Breast epithelium (tissue), 4 donors: ENCODE measurements around the gene ADCY2. TPM values are rescaled to one million over a fixed set of nuclear protein-coding genes. Genes with fewer than 3 reads are reported as not detected.

ENCODE experiments used
- DNase-seq, 2 donors: peaks; one replicate each; pipeline ENCODE4 v3.0.0-alpha.2; 2019; ENCODE audit warnings: low spot score in 2 of 2
- H3K27ac ChIP-seq, 2 donors: fragments of 200-600 bp; sonication (generic) in 1 of 2; one replicate each; pipeline ENCODE4 v1.5.1; 2016 to 2019; ENCODE audit warnings: mild to moderate bottlenecking in 1 of 2
- H3K27me3 ChIP-seq, 2 donors: fragments of 200-600 bp; sonication (generic) in 1 of 2; one replicate each; pipeline versions ENCODE4 v1.5.1 to v1.6.0; 2017 to 2019; ENCODE audit warnings: control low read depth in 1 of 2, mild to moderate bottlenecking in 1 of 2
- H3K36me3 ChIP-seq: fragments of 200-600 bp; one replicate; pipeline ENCODE4 v1.5.1; 2019
- H3K4me1 ChIP-seq, 2 donors: fragments of 200-600 bp; sonication (generic); one replicate each; pipeline ENCODE4 v1.5.1; 2016 to 2019; ENCODE audit warnings: control low read depth in 1 of 2
- H3K4me3 ChIP-seq, 3 donors: fragments of 200-600 bp; sonication (generic); 1 replicate in 2 of 3; 2 replicates in 1 of 3; pipeline ENCODE4 v1.5.1; 2016 to 2019; ENCODE audit warnings: mild to moderate bottlenecking in 3 of 3, moderate library complexity in 2 of 3
- H3K9me3 ChIP-seq, 2 donors: fragments of 200-600 bp; sonication (generic) in 1 of 2; one replicate each; pipeline ENCODE4 v1.5.1; 2016 to 2019; ENCODE audit warnings: control low read depth in 1 of 2
- POLR2A ChIP-seq: fragments of 450-650 bp; IDR thresholded peaks from one replicate; pipeline ENCODE4 v1.6.1; 2016; ENCODE audit warnings: antibody characterized with exemption, mild to moderate bottlenecking, moderate library complexity
- POLR2AphosphoS5 ChIP-seq, 3 donors: sonication (generic); formaldehyde crosslinking; IDR thresholded peaks; one replicate each; pipeline ENCODE4 v1.6.1; 2017; ENCODE audit warnings: antibody characterized with exemption in 3 of 3
- intact Hi-C: fragments of 100-400 bp; cut with DNase I; formaldehyde crosslinking; loops from one replicate; pipeline ENCODE4 v1.15.1; 2023; ENCODE audit warnings: low total_unique reads
- total RNA-seq, 3 donors: library from RNA; depleted of rRNA; stranded (reverse); fragments of >200 nt; gene quantifications; one replicate each; pipeline ENCODE4 v1.1.0, GENCODE V29; 2016
- TF ChIP-seq, protein P1 (sequence below), 3 donors: fragments of 450-650 bp; IDR thresholded peaks; one replicate each; pipeline ENCODE4 v1.5.1; 2016 to 2017; ENCODE audit warnings: antibody characterized with exemption in 3 of 3, mild to moderate bottlenecking in 3 of 3, moderate library complexity in 3 of 3

ADCY2 gene
- total RNA-seq, 3 donors from 2014 or later: 3.8 to 30.1 (median 4.9) TPM

DNA sequence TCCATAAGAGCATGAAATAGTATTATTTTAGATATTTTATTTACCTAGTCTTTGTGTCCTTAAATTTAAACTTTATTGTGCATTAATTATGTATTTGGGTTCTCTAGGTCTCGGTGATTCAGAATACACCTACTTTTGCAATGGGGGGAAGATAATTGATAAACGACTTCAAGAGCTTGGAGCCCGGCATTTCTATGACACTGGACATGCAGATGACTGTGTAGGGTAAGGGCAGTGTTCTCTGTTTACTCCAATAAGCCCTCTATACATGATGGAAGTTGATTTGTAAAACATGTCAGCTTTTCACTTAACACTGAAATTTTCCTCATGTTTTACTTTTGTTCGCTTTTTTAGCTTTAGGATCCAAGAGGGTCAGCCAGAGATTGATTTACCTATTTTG, 479.2 kb downstream of the ADCY2 start:
- Histone ChIP-seq H3K4me1 (no peaks in the 10 kb centered on the region), H3K9me3 (no peaks in the 10 kb centered on the region), H3K36me3 (no peaks in the 10 kb centered on the region), H3K27ac (no peak overlapping the region), H3K4me3 (no peak overlapping the region), H3K27me3 (no peaks in the 10 kb centered on the region)
- DNase-seq: no peak
- TF ChIP-seq, protein P1, sequence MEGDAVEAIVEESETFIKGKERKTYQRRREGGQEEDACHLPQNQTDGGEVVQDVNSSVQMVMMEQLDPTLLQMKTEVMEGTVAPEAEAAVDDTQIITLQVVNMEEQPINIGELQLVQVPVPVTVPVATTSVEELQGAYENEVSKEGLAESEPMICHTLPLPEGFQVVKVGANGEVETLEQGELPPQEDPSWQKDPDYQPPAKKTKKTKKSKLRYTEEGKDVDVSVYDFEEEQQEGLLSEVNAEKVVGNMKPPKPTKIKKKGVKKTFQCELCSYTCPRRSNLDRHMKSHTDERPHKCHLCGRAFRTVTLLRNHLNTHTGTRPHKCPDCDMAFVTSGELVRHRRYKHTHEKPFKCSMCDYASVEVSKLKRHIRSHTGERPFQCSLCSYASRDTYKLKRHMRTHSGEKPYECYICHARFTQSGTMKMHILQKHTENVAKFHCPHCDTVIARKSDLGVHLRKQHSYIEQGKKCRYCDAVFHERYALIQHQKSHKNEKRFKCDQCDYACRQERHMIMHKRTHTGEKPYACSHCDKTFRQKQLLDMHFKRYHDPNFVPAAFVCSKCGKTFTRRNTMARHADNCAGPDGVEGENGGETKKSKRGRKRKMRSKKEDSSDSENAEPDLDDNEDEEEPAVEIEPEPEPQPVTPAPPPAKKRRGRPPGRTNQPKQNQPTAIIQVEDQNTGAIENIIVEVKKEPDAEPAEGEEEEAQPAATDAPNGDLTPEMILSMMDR (IDR thresholded peaks at IDR 0.05): no peak
- TF ChIP-seq POLR2AphosphoS5 (IDR thresholded peaks at IDR 0.05) (no peak), POLR2A (no peak)
- intact Hi-C loops: no loop called here

DNA sequence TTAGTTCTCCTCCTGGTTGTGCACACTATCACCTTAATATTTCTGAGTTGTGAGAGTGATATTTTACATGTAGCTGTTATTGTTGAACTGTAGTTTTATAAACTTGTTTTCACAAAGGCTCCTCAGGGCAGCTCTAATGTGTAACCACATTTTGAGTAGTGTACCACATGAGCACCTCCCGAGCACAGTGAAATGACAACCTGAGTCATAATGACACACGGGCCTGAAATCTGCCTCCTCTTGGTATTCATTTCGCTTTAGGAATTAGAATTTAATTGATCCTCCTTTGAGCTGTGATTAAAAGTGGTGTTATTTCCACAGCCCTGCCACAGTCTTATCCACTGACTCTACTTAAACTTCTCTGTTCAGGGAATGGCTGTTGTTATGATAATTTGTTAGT, 480.9 kb downstream of the ADCY2 start:
- DNase-seq: no peak
- no peaks in the 10 kb centered on the region for H3K36me3 ChIP-seq
- intact Hi-C loops: no loop called here

DNA sequence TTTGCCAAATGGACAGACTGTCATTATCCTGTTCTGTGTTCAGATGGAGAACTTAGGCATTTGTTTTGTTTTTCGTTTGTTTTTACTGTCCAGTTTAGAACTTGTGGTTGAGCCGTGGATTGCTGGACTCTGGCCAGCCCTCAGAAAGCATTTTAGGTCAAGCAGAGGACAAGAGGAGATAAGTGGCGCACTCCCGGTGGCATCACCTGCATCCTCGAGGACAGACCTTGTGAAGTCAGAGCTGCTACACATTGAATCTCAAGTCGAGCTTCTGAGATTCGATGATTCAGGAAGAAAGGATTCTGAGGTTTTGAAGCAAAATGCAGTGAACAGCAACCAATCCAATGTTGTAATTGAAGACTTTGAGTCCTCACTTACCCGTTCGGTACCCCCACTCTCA, 481.9 kb downstream of the ADCY2 start:
- no peak for DNase-seq
- Histone ChIP-seq H3K4me3 (no peak overlapping the region), H3K9me3 (no peaks in the 10 kb centered on the region), H3K36me3 (no peaks in the 10 kb centered on the region), H3K4me1 (no peaks in the 10 kb centered on the region), H3K27ac (peak overlapping the region in 1 of 2 donors; percentile 66), H3K27me3 (no peaks in the 10 kb centered on the region)
- intact Hi-C loops: no loop called here
- TF ChIP-seq POLR2AphosphoS5 (IDR thresholded peaks at IDR 0.05) (no peak), POLR2A (no peak)
- TF ChIP-seq, protein P1 (IDR thresholded peaks at IDR 0.05): no peak

More for the DNA sequence above, 480.9 kb downstream of the ADCY2 start:
- no peaks in the 10 kb centered on the region for H3K9me3 ChIP-seq
- TF ChIP-seq, protein P1 (IDR thresholded peaks at IDR 0.05): no peak
- TF ChIP-seq POLR2AphosphoS5 (IDR thresholded peaks at IDR 0.05) (no peak), POLR2A (no peak)
- H3K27ac ChIP-seq: no peak overlapping the region
- H3K4me3 ChIP-seq: no peak overlapping the region
- no peaks in the 10 kb centered on the region for H3K27me3 ChIP-seq
- H3K4me1 ChIP-seq: no peaks in the 10 kb centered on the region

DNA sequence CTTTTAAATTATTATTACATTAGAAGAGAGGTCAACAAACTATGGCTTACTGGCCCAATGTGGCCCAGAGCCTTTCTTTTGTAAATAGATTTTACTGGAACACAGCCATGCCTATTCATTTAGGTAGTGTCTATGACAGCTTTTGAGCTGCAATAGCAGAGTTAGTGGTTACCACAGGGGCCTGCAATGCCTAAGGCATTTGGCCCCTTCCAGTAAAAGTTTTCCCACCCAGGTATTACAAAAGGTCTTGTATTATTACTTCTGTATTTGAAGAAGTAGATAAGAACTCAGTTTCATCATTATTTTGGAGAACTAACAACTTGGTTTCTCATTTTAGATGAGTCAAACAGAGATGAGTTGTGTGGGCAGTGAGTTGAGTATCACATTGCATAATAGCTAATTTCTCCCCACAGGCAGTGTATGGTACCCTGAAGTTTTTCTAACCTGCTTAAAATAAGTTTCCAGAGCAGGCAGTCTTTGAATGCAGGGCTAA, 482.5 kb downstream of the ADCY2 start:
- H3K4me1 ChIP-seq: no peaks in the 10 kb centered on the region
- H3K9me3 ChIP-seq: no peaks in the 10 kb centered on the region
- no peak overlapping the region for H3K4me3 ChIP-seq
- peak overlapping the region in 1 of 2 donors; percentile 66 for H3K27ac ChIP-seq
- DNase-seq: no peak
- H3K36me3 ChIP-seq: no peaks in the 10 kb centered on the region
- no peaks in the 10 kb centered on the region for H3K27me3 ChIP-seq
- TF ChIP-seq POLR2AphosphoS5 (IDR thresholded peaks at IDR 0.05) (no peak), POLR2A (no peak)
- TF ChIP-seq, protein P1 (IDR thresholded peaks at IDR 0.05): no peak
- intact Hi-C loops: no loop called here
